T-helper 2 cell treated with Interferon-gamma antibody and Interleukin-4, amounts not matched to agents 5 μg/mL and 100 μg/mL, for 36 hours (primary cell): ENCODE measurements around the gene RAB23.
"Not testable (repeated sequence)": the region's sequence is repeated elsewhere in the genome, so short reads cannot be mapped to it uniquely, and the experiment has no call there.

Experiments
- DNase-seq: peaks from one replicate; pipeline ENCODE4 v3.0.0; 2021; ENCODE audit warnings: low spot score
- H3K27ac Mint-ChIP-seq: one replicate; pipeline ENCODE4 v1.8.0; 2021; ENCODE audit warnings: mild to moderate bottlenecking, mixed read lengths
- H3K27me3 Mint-ChIP-seq: one replicate; pipeline ENCODE4 v1.8.0; 2021; ENCODE audit warnings: low read depth, mixed read lengths
- H3K36me3 Mint-ChIP-seq: one replicate; pipeline ENCODE4 v1.8.0; 2021; ENCODE audit warnings: low read depth, mixed read lengths
- H3K4me1 Mint-ChIP-seq: one replicate; pipeline ENCODE4 v1.8.0; 2021; ENCODE audit warnings: low read depth, mixed read lengths
- H3K4me3 Mint-ChIP-seq: one replicate; pipeline ENCODE4 v1.8.0; 2022; ENCODE audit warnings: mild to moderate bottlenecking, moderate library complexity, mixed read lengths
- H3K9me3 Mint-ChIP-seq: one replicate; pipeline ENCODE4 v1.8.0; 2021; ENCODE audit warnings: mixed read lengths

The RAB23 gene

GRCh38 chr6:57252975-57253374 is 30.9 kb upstream of the RAB23 start:
- no peak for DNase-seq
- H3K4me1 Mint-ChIP-seq = no peaks in the 10 kb centered on the region
- H3K4me3 Mint-ChIP-seq = no peak overlapping the region
- no peaks in the 10 kb centered on the region for H3K36me3 Mint-ChIP-seq
- H3K27ac Mint-ChIP-seq = no peak overlapping the region
- H3K27me3 Mint-ChIP-seq = no peaks in the 10 kb centered on the region
- no peaks in the 10 kb centered on the region for H3K9me3 Mint-ChIP-seq

GRCh38 chr6:57252137-57252536 is 30.0 kb upstream of the RAB23 start:
- H3K27me3 Mint-ChIP-seq = no peaks in the 10 kb centered on the region
- H3K4me3 Mint-ChIP-seq = no peak overlapping the region
- no peaks in the 10 kb centered on the region for H3K36me3 Mint-ChIP-seq
- no peak for DNase-seq
- no peaks in the 10 kb centered on the region for H3K9me3 Mint-ChIP-seq
- no peaks in the 10 kb centered on the region for H3K4me1 Mint-ChIP-seq
- no peak overlapping the region for H3K27ac Mint-ChIP-seq

- Mint-ChIP-seq H3K27me3 (no peaks in the 10 kb centered on the region), H3K27ac (no peak overlapping the region), H3K4me1 (no peaks in the 10 kb centered on the region), H3K4me3 (no peak overlapping the region), H3K36me3 (no peaks in the 10 kb centered on the region), H3K9me3 (no peaks in the 10 kb centered on the region)
- no peak for DNase-seq
These were observed 28.2 kb upstream of the RAB23 start for GRCh38 chr6:57250348-57250747.

- Mint-ChIP-seq H3K27ac (no peak overlapping the region), H3K36me3 (no peaks in the 10 kb centered on the region), H3K4me3 (no peak overlapping the region), H3K4me1 (no peaks in the 10 kb centered on the region), H3K27me3 (no peaks in the 10 kb centered on the region), H3K9me3 (no peaks in the 10 kb centered on the region)
- DNase-seq = no peak
These were observed 26.3 kb upstream of the RAB23 start for GRCh38 chr6:57248311-57248895.

DNA sequence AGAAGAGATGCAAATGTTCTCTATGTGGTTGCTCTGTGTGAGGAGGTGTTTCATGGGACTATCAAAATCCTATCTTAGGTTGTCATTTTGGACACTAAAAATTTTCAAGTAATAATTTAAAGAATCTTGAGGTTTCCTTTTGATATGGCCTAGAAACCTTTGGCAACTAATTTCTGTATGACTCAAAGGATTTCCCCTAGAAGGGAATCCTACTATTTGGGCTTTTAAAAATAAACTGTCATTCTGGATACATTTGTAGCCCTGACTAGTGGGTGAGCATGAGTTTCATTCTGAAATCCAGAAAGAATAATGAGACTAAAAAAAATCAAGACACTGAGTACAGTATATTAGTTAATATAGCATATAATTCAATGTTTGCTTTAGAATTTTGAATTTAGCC is 25.5 kb upstream of the RAB23 start:
- DNase-seq = no peak
- Mint-ChIP-seq H3K27ac (no peak overlapping the region), H3K36me3 (no peaks in the 10 kb centered on the region), H3K27me3 (no peaks in the 10 kb centered on the region), H3K4me3 (no peak overlapping the region), H3K4me1 (no peaks in the 10 kb centered on the region), H3K9me3 (no peaks in the 10 kb centered on the region)

DNA sequence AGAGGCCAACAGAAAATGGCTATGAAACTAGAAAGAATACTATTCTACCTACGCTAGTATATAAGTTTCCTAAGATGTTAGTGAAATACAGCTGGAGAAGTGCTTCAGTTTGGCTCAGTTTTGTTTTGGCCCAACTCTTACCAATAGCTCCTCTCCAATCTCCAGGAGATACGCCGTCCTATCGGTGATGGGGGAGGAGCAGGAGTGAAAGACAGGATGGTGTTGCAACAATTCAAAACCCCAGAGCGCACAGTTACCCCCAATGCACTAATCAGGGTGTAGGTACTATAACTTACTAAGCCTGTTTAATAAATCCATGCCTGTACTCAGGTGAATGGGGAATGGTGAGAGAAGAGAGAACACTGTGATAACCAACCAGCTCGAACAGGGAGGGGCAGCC is 24.2 kb upstream of the RAB23 start:
- no peaks in the 10 kb centered on the region for H3K4me1 Mint-ChIP-seq
- DNase-seq = no peak
- no peak overlapping the region for H3K27ac Mint-ChIP-seq
- no peaks in the 10 kb centered on the region for H3K9me3 Mint-ChIP-seq
- H3K4me3 Mint-ChIP-seq = no peak overlapping the region
- no peaks in the 10 kb centered on the region for H3K27me3 Mint-ChIP-seq
- no peaks in the 10 kb centered on the region for H3K36me3 Mint-ChIP-seq

DNA sequence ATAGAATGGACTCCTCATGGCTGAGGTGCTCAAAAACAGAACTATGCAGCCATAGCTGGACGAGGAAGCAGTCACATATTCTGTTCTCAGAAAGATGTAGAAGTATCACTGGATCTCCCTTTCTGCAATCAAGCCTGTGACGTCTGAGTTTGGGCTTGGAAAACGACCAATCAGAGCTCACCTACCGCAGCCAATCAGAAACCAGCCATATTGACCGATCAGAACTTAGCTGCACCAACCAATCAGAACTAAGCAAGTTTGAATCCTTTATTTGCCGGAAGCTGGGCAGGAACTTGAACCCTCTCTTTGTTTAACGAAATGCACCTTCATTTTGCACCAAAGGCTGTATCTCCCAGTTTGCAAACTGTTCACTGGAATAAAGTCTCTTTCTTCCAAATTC is 21.8 kb upstream of the RAB23 start:
- H3K4me1 Mint-ChIP-seq = no peaks in the 10 kb centered on the region
- no peaks in the 10 kb centered on the region for H3K27me3 Mint-ChIP-seq
- H3K27ac Mint-ChIP-seq = no peak overlapping the region
- H3K4me3 Mint-ChIP-seq = no peak overlapping the region
- H3K36me3 Mint-ChIP-seq = no peaks in the 10 kb centered on the region
- no peaks in the 10 kb centered on the region for H3K9me3 Mint-ChIP-seq
- DNase-seq = no peak

DNA sequence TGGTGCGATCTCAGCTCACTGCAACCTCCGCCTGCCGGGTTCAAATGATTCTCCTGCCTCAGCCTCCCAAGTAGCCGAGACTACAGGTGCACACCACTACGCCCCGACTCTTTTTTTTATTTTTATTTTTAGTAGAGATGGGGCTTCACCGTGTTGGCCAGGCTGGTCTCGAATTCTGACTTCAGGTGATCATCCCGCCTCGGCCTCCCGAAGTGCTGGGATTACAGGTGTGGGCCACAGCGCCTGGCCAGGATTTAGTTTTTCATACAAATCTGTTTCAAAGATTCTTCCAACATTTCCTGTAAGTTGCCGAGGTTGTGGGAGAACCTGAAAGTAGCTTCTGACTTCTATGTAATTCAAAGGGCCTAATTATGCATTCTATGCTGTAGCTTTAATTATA is 21.4 kb upstream of the RAB23 start:
- not testable (repeated sequence) for H3K9me3 Mint-ChIP-seq

DNA sequence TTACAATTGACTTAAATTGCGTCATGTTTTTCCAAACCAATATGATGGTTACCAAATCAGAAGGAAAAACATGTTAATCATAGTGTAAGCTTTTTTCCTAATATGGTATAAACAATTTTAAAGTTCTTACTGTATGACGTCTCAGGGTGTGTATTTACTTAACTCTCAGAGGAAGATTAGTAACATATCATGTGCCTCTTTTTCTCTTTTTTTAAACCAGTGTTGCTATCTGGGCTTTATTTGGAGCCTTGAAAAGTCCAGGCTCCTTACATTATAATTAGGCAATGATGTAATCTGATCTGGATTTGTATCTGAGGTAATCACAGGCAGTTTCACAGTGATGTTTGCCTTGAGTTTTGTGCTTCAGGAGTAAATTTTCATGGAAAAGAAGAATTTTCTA is 20.4 kb upstream of the RAB23 start:
- no peak for DNase-seq
- H3K36me3 Mint-ChIP-seq = no peaks in the 10 kb centered on the region
- H3K27me3 Mint-ChIP-seq = peaks cover 6% of the 10 kb centered on the region
- H3K9me3 Mint-ChIP-seq = no peaks in the 10 kb centered on the region
- H3K27ac Mint-ChIP-seq = no peak overlapping the region
- no peak overlapping the region for H3K4me3 Mint-ChIP-seq
- H3K4me1 Mint-ChIP-seq = no peaks in the 10 kb centered on the region

More for the DNA sequence above, 21.4 kb upstream of the RAB23 start:
- H3K4me3 Mint-ChIP-seq, H3K36me3 Mint-ChIP-seq, DNase-seq, H3K27me3 Mint-ChIP-seq, H3K4me1 Mint-ChIP-seq, H3K27ac Mint-ChIP-seq: not testable (repeated sequence)

DNA sequence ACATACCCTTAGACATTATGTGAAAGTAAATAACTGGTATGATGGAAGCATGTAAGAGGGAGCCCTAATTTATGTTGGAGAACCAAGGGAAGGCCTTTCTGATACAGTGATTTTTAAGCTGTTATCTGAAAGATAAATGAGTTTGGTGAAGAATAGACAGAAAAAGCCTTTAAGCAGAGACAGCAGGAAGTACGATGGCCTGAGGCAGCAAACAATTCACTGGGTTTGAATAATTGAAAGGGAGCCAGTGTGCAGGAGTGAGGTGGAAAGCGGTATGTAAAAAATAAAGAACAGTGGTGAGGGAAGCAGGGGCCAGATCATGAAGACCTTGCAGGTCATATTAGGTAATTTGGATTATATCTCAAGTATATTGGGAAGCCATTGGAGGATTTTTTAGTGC is 4.1 kb upstream of the RAB23 start:
- DNase-seq = no peak
- H3K36me3 Mint-ChIP-seq = peaks cover 2% of the 10 kb centered on the region
- H3K4me1 Mint-ChIP-seq = peaks cover 8% of the 10 kb centered on the region
- no peak overlapping the region for H3K27ac Mint-ChIP-seq
- H3K27me3 Mint-ChIP-seq = peaks cover 41% of the 10 kb centered on the region
- no peaks in the 10 kb centered on the region for H3K9me3 Mint-ChIP-seq
- no peak overlapping the region for H3K4me3 Mint-ChIP-seq

DNA sequence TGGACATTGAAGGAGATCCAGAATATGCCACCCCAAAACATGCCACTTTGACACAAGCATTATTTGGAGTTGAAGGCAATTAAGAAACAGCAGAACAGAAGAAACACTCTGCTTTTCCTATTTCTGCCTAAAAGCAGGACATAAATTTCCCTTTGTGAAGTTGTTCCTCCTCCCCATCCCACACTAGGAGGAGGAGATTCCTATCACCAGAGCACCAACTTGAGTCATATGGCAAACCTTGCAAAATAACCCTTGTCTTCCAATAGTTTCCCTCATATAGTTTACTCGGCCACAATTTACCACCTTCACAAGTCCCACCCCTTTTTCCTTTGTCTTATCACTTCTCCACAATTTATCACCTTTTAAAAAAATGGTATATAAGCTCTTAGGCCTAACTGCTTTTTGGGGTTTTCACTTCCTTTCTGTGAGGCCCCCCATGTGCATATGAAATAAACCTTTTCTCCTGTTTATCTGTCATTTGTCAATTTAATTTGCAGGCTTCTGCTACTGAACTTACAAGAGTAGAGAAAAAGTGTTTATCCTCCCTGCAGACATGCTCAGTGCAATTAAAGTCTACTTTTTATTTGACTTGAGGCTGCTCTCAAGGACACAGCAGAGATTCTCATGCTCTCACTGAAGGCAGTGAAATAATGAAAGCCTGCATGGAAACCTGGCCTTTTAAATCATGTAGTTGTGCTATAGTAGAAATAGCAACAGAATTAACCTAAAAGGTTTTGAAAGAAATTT is 2.8 kb upstream of the RAB23 start:
- Mint-ChIP-seq H3K27ac (no peak overlapping the region), H3K9me3 (no peaks in the 10 kb centered on the region), H3K4me3 (no peak overlapping the region), H3K36me3 (peaks cover 2% of the 10 kb centered on the region), H3K4me1 (peaks cover 11% of the 10 kb centered on the region), H3K27me3 (peaks cover 38% of the 10 kb centered on the region)
- DNase-seq = no peak

- peak overlapping the region; percentile 98 for H3K4me3 Mint-ChIP-seq
- peaks cover 24% of the 10 kb centered on the region for H3K27me3 Mint-ChIP-seq
- DNase-seq = no peak
- no peaks in the 10 kb centered on the region for H3K9me3 Mint-ChIP-seq
- H3K27ac Mint-ChIP-seq = no peak overlapping the region
- peaks cover 2% of the 10 kb centered on the region for H3K36me3 Mint-ChIP-seq
- peaks cover 11% of the 10 kb centered on the region for H3K4me1 Mint-ChIP-seq
These were observed 603 bp upstream of the RAB23 start for GRCh38 chr6:57222743-57223077.

GRCh38 chr6:57221191-57221935 is 744 bp downstream of the RAB23 start:
- H3K27me3 Mint-ChIP-seq = peaks cover 21% of the 10 kb centered on the region
- peak overlapping the region; percentile 89 for H3K4me3 Mint-ChIP-seq
- peaks cover 4% of the 10 kb centered on the region for H3K36me3 Mint-ChIP-seq
- DNase-seq = peak; percentile 47
- peak overlapping the region; percentile 56 for H3K27ac Mint-ChIP-seq
- H3K4me1 Mint-ChIP-seq = peaks cover 20% of the 10 kb centered on the region
- no peaks in the 10 kb centered on the region for H3K9me3 Mint-ChIP-seq

- peaks cover 17% of the 10 kb centered on the region for H3K27me3 Mint-ChIP-seq
- no peak for DNase-seq
- H3K4me3 Mint-ChIP-seq = peak overlapping the region; percentile 62
- no peak overlapping the region for H3K27ac Mint-ChIP-seq
- peaks cover 21% of the 10 kb centered on the region for H3K4me1 Mint-ChIP-seq
- H3K9me3 Mint-ChIP-seq = peaks cover 6% of the 10 kb centered on the region
- peaks cover 5% of the 10 kb centered on the region for H3K36me3 Mint-ChIP-seq
These were observed 1.9 kb downstream of the RAB23 start for GRCh38 chr6:57220083-57220703.
